ENCODE results near the gene BLOC1S2.
"Not testable (repeated sequence)": the region's sequence is repeated elsewhere in the genome, so short reads cannot be mapped to it uniquely, and the experiment has no call there.

Gene BLOC1S2

DNA sequence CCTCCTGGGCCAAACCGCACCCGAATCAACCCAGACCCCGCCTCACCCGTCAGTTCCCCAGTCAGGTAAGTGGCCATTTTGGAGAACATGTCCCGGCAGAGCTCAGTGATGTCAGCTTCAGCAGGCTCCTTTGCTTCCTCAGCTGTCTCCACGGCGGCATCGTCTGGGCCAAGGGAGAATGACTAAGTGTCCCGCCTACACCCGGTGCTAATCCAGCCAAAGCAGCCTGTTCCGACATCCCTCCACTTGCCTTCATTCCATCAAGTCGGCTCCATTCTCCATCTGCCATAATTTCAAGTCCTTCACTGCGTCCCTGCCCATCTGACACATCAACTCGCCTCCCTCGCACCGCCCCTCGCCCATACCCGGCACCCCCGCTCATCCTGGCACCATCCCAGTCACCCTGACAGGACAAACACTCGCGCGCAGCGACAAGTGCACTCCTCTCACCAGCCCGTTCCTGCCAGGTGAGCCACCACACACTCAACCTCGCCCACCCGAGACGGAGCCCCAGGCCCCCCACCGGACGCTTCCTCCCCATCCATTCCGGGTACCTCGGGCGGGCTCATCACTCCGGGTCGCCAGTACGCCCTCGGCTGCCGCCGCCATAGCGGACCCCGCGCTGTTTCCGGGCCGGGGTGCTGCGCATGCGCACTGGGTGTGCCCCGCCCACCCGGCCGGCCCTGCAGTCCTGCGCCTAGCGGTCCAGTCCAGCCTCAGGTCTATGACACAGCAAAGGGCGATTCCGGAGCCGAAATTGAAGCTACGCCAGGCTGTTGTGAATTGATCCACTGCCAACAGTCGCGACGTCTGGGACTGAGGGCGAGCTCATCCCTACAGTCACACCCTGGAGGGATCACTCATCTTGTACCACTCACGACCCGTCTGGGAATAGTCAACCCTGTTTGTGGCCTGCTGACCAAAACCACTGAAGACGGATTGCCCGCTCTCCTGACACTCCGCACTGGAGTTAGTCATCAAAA, at the start of gene BLOC1S2:
TSS of gene BLOC1S2 (minus strand) at position 630 of the 983 bp plus-strand sequence. CDS start at position 609, 21 bp downstream.
- peak; percentile 93 to 96 (median 94) for DNase-seq

- no peak for DNase-seq
These were observed 48.3 kb upstream of the BLOC1S2 start for GRCh38 chr10:100334762-100335161.

DNA sequence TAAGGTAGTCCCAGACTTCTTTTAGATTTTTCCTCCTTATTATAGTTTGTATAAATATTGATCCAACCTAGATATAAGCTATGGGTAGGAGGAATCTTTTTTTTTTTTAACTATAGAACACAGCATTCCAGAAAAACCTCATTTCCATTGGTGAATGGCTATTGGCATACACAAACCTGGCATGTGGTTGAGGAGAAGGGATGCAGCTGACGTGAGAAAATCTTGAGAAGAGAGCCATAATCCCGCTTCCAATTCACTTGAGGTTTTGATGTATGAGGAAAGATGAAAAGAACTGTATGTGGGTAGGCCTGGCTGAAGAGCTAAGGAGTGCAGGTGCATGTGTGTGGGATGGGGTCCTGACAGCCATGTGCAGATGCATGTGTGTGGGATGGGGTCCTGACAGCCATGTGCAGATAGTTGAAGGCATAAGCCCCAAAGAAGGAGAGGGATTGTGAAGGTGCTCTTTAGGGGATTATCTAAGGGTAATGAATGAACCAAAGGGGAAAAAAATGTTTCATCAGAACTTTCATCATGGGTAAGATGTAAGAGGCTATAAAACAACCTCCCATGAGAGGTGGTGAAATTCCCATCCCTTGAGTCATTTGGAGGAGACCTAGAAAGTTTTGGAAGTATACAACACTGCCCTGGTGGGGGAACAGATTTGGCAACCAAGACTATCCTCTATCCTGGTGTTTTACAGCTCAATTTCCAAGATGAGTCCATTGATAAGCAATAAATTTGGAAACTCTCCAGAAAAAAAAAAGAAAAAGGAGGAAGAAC, 47.4 kb upstream of the BLOC1S2 start:
- DNase-seq, result peak; percentile 32 to 49 (median 43)

GRCh38 chr10:100333106-100333505, 46.6 kb upstream of the BLOC1S2 start:
- no peak for DNase-seq

DNA sequence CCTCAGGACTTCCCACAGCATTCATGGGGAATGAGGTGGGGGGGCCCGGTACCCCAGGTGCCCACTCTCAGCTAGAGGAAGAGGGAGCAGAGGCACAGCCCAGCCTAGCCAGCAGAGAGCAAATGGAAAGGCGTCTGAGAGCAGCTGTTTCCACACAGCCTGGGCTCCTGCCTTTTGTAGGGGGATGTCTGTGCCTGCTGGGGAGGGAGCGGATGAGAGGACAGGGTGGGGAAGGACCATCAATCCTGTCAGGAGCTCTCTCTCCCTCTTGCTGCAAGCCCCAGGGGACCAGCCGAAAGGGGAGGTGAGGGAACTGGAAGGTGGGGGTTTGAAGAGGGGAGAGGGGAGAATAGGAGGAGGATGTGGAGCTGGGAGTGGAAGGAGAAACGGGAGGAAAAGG, 43.6 kb upstream of the BLOC1S2 start, which contains the start of gene PKD2L1:
TSS of gene PKD2L1 (minus strand) at position 150 of the 400 bp plus-strand sequence. CDS start at position 25, 125 bp downstream.
- no peak for DNase-seq

DNA sequence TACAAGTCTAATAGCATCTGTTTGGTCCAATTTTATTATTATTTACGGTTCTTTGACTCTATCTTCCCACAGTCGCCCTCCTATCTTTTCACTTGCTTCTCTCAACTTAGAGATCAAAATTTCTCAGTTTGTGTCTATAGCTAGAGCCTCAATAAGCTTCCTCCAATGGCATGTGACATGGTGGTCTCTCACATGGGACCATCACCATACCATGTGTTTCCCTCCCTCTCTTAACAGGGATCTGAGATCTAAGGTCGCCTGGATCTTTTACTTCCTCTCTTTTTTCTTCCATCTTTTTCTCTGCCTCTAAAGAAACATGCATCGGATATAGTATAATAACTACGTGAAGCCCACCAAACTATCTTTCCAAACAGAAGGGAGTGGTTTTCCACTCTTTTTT, 41.7 kb upstream of the BLOC1S2 start:
- DNase-seq, result no peak

DNA sequence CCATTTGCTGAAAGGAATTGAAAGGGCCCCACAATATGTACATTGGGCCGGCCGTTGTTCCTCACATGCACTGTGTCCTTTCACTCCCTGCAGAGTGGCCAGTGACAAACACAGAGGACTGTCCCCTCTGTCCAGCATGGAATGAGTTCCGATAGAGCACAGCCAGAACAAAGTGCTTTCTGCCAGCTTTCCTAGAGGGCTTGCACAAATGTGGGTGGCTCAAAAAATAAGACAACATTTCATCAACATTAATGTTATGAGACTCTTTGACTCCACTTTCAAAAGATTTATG, 41.2 kb upstream of the BLOC1S2 start:
- no peak for DNase-seq

- peak; percentile 81 to 87 (median 85) for DNase-seq
These were observed 40.7 kb upstream of the BLOC1S2 start for GRCh38 chr10:100327007-100327717.

- no peak for DNase-seq
These were observed 38.7 kb upstream of the BLOC1S2 start for GRCh38 chr10:100325158-100325557.

- no peak for DNase-seq
These were observed 33.4 kb upstream of the BLOC1S2 start for GRCh38 chr10:100319707-100320402.

GRCh38 chr10:100318207-100318606, 31.7 kb upstream of the BLOC1S2 start:
- no peak for DNase-seq

GRCh38 chr10:100315615-100316014, 29.1 kb upstream of the BLOC1S2 start:
- no peak for DNase-seq

- no peak for DNase-seq
These were observed 24.8 kb upstream of the BLOC1S2 start for GRCh38 chr10:100311298-100311697.

GRCh38 chr10:100307684-100308083, 21.2 kb upstream of the BLOC1S2 start:
- peak; percentile 75 to 81 (median 77) for DNase-seq

DNA sequence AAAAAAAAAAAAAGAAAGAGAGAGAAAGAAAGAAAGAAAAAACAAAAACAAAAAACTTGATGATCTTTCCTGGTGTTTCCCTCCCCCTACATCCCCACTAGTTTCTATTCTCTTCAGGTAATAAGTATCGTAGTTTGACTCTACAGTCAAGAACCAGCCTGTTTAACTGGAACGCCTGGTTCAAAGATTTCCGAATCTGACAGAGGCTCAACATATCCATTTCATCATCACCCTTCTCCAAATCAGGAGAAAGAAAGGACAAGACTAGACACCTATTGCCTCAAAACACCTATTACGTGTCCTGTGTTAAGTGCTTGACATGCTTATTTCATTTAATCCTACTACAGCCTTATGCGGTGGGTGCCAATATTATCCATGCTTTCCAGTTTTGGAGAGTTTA, 20.4 kb upstream of the BLOC1S2 start:
- no peak for DNase-seq

GRCh38 chr10:100304414-100304813, 17.9 kb upstream of the BLOC1S2 start:
- DNase-seq, result no peak

DNA sequence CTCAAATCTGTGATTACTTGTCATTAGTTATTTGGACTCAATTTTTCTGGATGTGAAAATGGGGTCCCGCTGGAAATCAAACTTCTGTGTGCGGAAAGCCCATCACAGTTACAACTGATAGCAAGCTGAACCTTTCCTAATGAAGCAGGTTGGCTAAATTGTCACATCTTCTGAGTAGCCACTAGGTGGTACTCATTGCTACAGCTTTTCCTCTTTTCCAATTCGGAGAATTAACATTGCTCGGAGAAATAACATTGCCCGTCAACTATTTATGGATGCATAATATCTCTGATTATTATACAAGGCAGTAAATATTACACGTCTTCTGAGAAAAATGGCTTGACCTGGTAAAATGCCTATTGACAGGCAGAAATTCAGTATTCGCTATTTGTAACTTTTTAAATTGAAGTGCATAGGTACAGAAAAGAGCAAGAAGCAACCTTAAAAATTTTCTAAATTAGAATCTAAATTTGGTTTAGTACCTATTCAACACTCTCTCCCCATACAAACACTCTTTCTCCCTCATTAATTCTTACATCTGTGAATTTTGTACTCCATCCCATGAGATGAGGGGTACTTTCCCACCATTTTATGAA, 17.3 kb upstream of the BLOC1S2 start:
- DNase-seq, result peak; percentile 43 to 62 (median 52)

GRCh38 chr10:100301123-100301522, 14.6 kb upstream of the BLOC1S2 start:
- not testable (repeated sequence) for DNase-seq

DNA sequence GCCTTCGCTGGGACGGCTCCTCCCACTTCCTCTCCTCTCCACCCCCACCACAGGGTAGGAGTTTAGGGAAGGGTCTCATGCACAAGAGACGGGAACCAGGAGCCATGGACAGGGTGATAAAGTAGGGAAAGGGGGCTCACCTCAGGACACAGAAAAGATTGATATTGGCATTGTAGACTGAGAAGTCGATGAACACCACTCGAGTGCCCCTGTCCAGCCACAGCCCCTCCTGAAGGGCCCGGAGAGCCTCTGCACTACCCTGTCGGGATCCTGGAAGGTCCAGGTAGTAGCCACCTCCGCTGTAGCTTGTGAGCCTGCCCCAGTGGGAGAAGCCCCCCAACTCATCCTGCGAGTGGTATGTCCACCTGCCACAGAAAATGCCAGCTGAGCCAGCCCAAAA, 10.8 kb upstream of the BLOC1S2 start:
- no peak for DNase-seq

DNA sequence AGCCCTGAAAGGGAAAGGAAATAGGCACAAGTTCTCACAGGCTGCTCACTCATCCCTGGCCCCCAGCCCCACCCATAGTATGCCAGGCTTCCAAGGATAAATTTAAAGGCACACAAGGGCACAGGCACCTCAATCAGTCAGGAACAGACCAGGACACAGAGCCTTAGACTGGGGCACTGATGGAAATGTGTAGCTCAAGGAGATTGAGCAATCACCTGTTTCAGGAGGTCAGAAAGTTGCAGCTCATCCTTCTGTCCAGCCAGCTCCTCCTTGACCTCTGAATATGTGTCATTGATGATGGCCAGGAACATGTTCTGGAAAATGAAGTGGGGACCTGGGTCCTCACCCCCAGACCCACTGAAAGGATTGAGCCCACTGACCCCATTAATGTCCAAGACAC, 6.6 kb upstream of the BLOC1S2 start:
- DNase-seq, result no peak

- DNase-seq, result peak; percentile 59 to 62 (median 59)
These were observed 5.8 kb upstream of the BLOC1S2 start for GRCh38 chr10:100292300-100292699.

DNA sequence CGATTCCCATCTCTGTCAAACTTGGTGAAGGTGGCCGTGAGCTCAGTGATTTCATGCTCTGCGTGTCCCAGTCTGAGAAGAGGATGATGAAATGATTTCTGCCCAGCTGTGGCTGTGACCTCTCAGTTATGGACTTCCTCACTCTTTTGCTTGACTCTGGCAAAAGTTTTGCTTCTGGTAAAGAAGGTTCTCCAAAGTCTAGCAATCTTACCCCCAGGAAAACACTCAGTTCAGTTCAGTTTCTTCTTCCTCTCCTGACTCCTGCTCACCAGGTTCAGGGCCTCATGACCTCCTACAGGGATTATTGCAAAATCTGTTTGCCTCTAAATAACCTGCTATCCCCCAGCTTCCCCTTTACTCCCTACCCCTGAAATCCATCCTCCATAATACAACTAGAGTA, 4.9 kb upstream of the BLOC1S2 start:
- peak; percentile 70 to 72 (median 70) for DNase-seq

Data from suppressor macrophage treated with lipopolysaccharide for 1 hour (primary cell).